ENCODE measurements around the gene CLCN5.

DNA sequence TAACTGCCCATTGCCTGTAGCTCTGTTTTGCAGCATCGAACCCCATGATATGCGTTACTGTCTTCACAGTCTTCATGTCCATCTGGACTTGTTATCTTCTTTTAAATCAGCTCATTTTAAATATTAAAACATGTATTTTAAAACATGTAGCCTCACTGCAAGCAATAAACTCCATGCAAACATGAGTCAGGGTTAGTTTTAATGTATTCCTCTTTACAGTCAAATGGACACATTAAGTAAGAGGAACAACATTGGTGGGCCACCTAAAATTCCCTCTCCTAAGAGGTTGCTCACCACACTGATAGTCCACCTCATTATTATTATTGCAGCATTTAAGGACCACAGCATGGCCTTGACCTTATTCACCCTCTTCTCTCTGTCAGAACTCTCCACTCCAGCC, 74.1 kb downstream of the CLCN5 start:
- TF ChIP-seq, protein P1, sequence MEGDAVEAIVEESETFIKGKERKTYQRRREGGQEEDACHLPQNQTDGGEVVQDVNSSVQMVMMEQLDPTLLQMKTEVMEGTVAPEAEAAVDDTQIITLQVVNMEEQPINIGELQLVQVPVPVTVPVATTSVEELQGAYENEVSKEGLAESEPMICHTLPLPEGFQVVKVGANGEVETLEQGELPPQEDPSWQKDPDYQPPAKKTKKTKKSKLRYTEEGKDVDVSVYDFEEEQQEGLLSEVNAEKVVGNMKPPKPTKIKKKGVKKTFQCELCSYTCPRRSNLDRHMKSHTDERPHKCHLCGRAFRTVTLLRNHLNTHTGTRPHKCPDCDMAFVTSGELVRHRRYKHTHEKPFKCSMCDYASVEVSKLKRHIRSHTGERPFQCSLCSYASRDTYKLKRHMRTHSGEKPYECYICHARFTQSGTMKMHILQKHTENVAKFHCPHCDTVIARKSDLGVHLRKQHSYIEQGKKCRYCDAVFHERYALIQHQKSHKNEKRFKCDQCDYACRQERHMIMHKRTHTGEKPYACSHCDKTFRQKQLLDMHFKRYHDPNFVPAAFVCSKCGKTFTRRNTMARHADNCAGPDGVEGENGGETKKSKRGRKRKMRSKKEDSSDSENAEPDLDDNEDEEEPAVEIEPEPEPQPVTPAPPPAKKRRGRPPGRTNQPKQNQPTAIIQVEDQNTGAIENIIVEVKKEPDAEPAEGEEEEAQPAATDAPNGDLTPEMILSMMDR (conservative IDR thresholded peaks at IDR 0.05; ENCODE audit: low read depth in 2 of 2) = no peak
- TF ChIP-seq EZH2 (IDR thresholded peaks at IDR 0.05; ENCODE audit: low read depth, unreplicated experiment) (no peak), CREB1 (CRISPR knock-in tag; IDR thresholded peaks at IDR 0.05; ENCODE audit: low read depth) (no peak), EZH2phosphoT487 (IDR thresholded peaks at IDR 0.05; ENCODE audit: unreplicated experiment) (no peak), POLR2AphosphoS5 (IDR thresholded peaks at IDR 0.05; ENCODE audit: low read depth) (no peak), JUNB (IDR thresholded peaks at IDR 0.05; ENCODE audit: unreplicated experiment) (no peak), ZNF114 (CRISPR knock-in tag; IDR thresholded peaks at IDR 0.05) (no peak), STAT1 (IDR thresholded peaks at IDR 0.05; ENCODE audit: unreplicated experiment) (no peak)
- TF ChIP-seq, protein P2, sequence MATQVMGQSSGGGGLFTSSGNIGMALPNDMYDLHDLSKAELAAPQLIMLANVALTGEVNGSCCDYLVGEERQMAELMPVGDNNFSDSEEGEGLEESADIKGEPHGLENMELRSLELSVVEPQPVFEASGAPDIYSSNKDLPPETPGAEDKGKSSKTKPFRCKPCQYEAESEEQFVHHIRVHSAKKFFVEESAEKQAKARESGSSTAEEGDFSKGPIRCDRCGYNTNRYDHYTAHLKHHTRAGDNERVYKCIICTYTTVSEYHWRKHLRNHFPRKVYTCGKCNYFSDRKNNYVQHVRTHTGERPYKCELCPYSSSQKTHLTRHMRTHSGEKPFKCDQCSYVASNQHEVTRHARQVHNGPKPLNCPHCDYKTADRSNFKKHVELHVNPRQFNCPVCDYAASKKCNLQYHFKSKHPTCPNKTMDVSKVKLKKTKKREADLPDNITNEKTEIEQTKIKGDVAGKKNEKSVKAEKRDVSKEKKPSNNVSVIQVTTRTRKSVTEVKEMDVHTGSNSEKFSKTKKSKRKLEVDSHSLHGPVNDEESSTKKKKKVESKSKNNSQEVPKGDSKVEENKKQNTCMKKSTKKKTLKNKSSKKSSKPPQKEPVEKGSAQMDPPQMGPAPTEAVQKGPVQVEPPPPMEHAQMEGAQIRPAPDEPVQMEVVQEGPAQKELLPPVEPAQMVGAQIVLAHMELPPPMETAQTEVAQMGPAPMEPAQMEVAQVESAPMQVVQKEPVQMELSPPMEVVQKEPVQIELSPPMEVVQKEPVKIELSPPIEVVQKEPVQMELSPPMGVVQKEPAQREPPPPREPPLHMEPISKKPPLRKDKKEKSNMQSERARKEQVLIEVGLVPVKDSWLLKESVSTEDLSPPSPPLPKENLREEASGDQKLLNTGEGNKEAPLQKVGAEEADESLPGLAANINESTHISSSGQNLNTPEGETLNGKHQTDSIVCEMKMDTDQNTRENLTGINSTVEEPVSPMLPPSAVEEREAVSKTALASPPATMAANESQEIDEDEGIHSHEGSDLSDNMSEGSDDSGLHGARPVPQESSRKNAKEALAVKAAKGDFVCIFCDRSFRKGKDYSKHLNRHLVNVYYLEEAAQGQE (IDR thresholded peaks at IDR 0.05; ENCODE audit: unreplicated experiment) = no peak
- TF ChIP-seq, protein P3, sequence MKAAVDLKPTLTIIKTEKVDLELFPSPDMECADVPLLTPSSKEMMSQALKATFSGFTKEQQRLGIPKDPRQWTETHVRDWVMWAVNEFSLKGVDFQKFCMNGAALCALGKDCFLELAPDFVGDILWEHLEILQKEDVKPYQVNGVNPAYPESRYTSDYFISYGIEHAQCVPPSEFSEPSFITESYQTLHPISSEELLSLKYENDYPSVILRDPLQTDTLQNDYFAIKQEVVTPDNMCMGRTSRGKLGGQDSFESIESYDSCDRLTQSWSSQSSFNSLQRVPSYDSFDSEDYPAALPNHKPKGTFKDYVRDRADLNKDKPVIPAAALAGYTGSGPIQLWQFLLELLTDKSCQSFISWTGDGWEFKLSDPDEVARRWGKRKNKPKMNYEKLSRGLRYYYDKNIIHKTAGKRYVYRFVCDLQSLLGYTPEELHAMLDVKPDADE (IDR thresholded peaks at IDR 0.05) = no peak
